Coronary artery (tissue), 2 donors: ENCODE measurements around the gene LAMA4.

Experiments used
- DNase-seq: peaks from one replicate; pipeline ENCODE4 v3.0.0-alpha.2; 2017; ENCODE audit warnings: low spot score
- H3K27ac ChIP-seq, 2 donors: fragments of 200-600 bp; sonication (generic); one replicate each; pipeline ENCODE4 v1.5.1; 2016 to 2019
- H3K4me3 ChIP-seq: fragments of 200-600 bp; sonication (generic); 2 replicates; pipeline ENCODE4 v1.5.1; 2016; ENCODE audit warnings: mild to moderate bottlenecking, moderate library complexity
- CTCF ChIP-seq: fragments of 200-600 bp; sonication (generic); IDR thresholded peaks from one replicate; pipeline ENCODE4 v1.5.1; 2019; ENCODE audit warnings: antibody characterized with exemption

Gene LAMA4

GRCh38 chr6:112081569-112081968, 172.8 kb downstream of the LAMA4 start:
- Histone ChIP-seq H3K27ac (no peak overlapping the region), H3K4me3 (no peak overlapping the region)
- no peak for TF ChIP-seq CTCF
- DNase-seq = no peak

GRCh38 chr6:112066606-112067005, 187.8 kb downstream of the LAMA4 start:
- H3K27ac ChIP-seq = no peak overlapping the region
- DNase-seq = no peak
- no peak overlapping the region for H3K4me3 ChIP-seq
- no peak for TF ChIP-seq CTCF

GRCh38 chr6:112065426-112065986, 188.9 kb downstream of the LAMA4 start:
- no peak overlapping the region for H3K4me3 ChIP-seq
- H3K27ac ChIP-seq = no peak overlapping the region
- DNase-seq = no peak
- no peak for TF ChIP-seq CTCF

GRCh38 chr6:112062966-112063365, 191.4 kb downstream of the LAMA4 start:
- no peak for DNase-seq
- Histone ChIP-seq H3K27ac (no peak overlapping the region), H3K4me3 (no peak overlapping the region)
- TF ChIP-seq CTCF = no peak

GRCh38 chr6:112061605-112062004, 192.8 kb downstream of the LAMA4 start:
- H3K27ac ChIP-seq = no peak overlapping the region
- TF ChIP-seq CTCF = no peak
- H3K4me3 ChIP-seq = no peak overlapping the region
- DNase-seq = no peak
